GM12891 (cell line): ENCODE measurements around the gene L3HYPDH.

Experiments used
- PAX5 ChIP-seq: IDR thresholded peaks from 2 replicates; pipeline ENCODE4 v1.6.1; 2011; ENCODE audit warnings: low read length, moderate library complexity, mild to moderate bottlenecking; ENCODE audit not compliant: insufficient read depth, severe bottlenecking
- POLR2A ChIP-seq: IDR thresholded peaks from 2 replicates; pipeline ENCODE4 v1.6.1; 2011; ENCODE audit warnings: low read depth, low read length, control low read depth
- POLR2AphosphoS5 ChIP-seq: IDR thresholded peaks from 2 replicates; pipeline ENCODE4 v1.6.1; 2011; ENCODE audit warnings: low read depth, low read length, control low read depth
- POU2F2 ChIP-seq: IDR thresholded peaks from 2 replicates; pipeline ENCODE4 v1.6.1; 2011; ENCODE audit warnings: low read depth, mild to moderate bottlenecking, control low read depth, low read length, moderate library complexity
- SPI1 ChIP-seq: IDR thresholded peaks from 2 replicates; pipeline ENCODE4 v1.6.1; 2011; ENCODE audit warnings: low read depth, low read length, control low read depth
- TAF1 ChIP-seq: IDR thresholded peaks from 2 replicates; pipeline ENCODE4 v1.6.1; 2011; ENCODE audit warnings: low read depth, low read length, control low read depth

GRCh38 chr14:59484639-59485175 is 499 bp upstream of the L3HYPDH start:
- no peak for TF ChIP-seq POLR2A
- TF ChIP-seq TAF1: no peak
- no peak for TF ChIP-seq POLR2AphosphoS5
- TF ChIP-seq SPI1: no peak
- TF ChIP-seq POU2F2: no peak
- TF ChIP-seq PAX5: no peak
